SK-N-SH (cell line): ENCODE results near the gene PGLYRP4. TPM values are rescaled to one million over a fixed set of nuclear protein-coding genes. Genes with fewer than 3 reads are reported as not detected.

ENCODE experiments used
- CTCF ChIA-PET: fragments of 300-600, 350-600 bp; formaldehyde crosslinking; extraction: SDS; loops from one replicate; lab custom pipeline; 2021; lab: Yijun Ruan, JAX
- POLR2A ChIA-PET: fragments of 350-600 bp; sonication (Branson Sonifier 250); formaldehyde crosslinking; extraction: SDS; loops from one replicate; lab custom pipeline; 2020; ENCODE audit warnings: antibody characterized with exemption, inconsistent platforms; lab: Yijun Ruan, JAX
- DNase-seq: peaks from one replicate; pipeline ENCODE4 v3.0.0; 2012
- H2AFZ ChIP-seq: fragments of 200-600 bp; sonication (generic); 2 replicates; pipeline ENCODE4 v1.8.1; 2016; ENCODE audit warnings: antibody characterized with exemption, mild to moderate bottlenecking, low read depth
- H3F3A ChIP-seq: fragments of 200-600 bp; sonication (generic); replicated peaks from 2 replicates; pipeline ENCODE3; 2016; ENCODE audit warnings: antibody characterized with exemption, mild to moderate bottlenecking; ENCODE audit not compliant: insufficient read depth
- H3K27ac ChIP-seq, 2 experiments: fragments of 200-500 bp in 1 of 2; fragments of 200-600 bp in 1 of 2; sonication (Bioruptor generic) in 1 of 2; sonication (generic), shearing (Covaris generic) in 1 of 2; 2 replicates each; pipeline versions ENCODE4 v1.5.1 to v1.6.1; 2014 to 2016; ENCODE audit warnings: low read depth in 2 of 2, inconsistent platforms in 1 of 2, low read length in 1 of 2, mild to moderate bottlenecking in 1 of 2, mixed read lengths in 1 of 2
- H3K27me3 ChIP-seq: fragments of 200-600 bp; sonication (generic), shearing (Covaris generic); 2 replicates; pipeline ENCODE4 v1.6.1; 2016; ENCODE audit warnings: mixed run types; ENCODE audit not compliant: insufficient read depth
- H3K36me3 ChIP-seq, 2 experiments: fragments of 200-500 bp in 1 of 2; fragments of 200-600 bp in 1 of 2; sonication (Bioruptor generic) in 1 of 2; sonication (generic) in 1 of 2; replicated peaks in 1 of 2; 2 replicates each; pipeline versions ENCODE3 to v1.5.1; 2014 to 2016; ENCODE audit warnings: low read length in 1 of 2, mild to moderate bottlenecking in 1 of 2; ENCODE audit not compliant: insufficient read depth in 2 of 2, control insufficient read depth in 1 of 2
- H3K4me1 ChIP-seq, 2 experiments: fragments of 200-500 bp in 1 of 2; fragments of 200-600 bp in 1 of 2; sonication (Bioruptor generic) in 1 of 2; sonication (generic), shearing (Covaris generic) in 1 of 2; 2 replicates each; pipeline versions ENCODE4 v1.5.1 to v1.6.1; 2014 to 2016; ENCODE audit warnings: low read depth in 1 of 2, low read length in 1 of 2, mixed run types in 1 of 2; ENCODE audit not compliant: insufficient read depth in 2 of 2, control insufficient read depth in 1 of 2
- H3K4me2 ChIP-seq: fragments of 200-600 bp; sonication (generic), shearing (Covaris generic); 2 replicates; pipeline ENCODE4 v1.6.1; 2017; ENCODE audit warnings: mixed run types
- H3K4me3 ChIP-seq, 2 experiments: fragments of 200-500 bp in 1 of 2; fragments of 200-600 bp in 1 of 2; sonication (Bioruptor generic) in 1 of 2; sonication (generic), shearing (Covaris generic) in 1 of 2; 2 replicates each; pipeline versions ENCODE4 v1.5.1 to v1.8.1; 2014 to 2016; ENCODE audit warnings: low read depth in 2 of 2, inconsistent platforms in 1 of 2, low read length in 1 of 2, mild to moderate bottlenecking in 1 of 2, mixed read lengths in 1 of 2, moderate library complexity in 1 of 2
- H3K79me2 ChIP-seq: fragments of 200-600 bp; sonication (generic); 2 replicates; pipeline ENCODE4 v1.8.1; 2017; ENCODE audit warnings: mild to moderate bottlenecking; ENCODE audit not compliant: insufficient read depth
- H3K9ac ChIP-seq: fragments of 200-600 bp; sonication (generic); 2 replicates; pipeline ENCODE4 v1.6.1; 2017; ENCODE audit warnings: mixed run types
- H3K9me2 ChIP-seq: fragments of 200-600 bp; sonication (generic); 2 replicates; pipeline ENCODE4 v1.6.1; 2017; ENCODE audit warnings: mixed run types
- H3K9me3 ChIP-seq: fragments of 200-600 bp; sonication (generic); 2 replicates; pipeline ENCODE4 v1.6.1; 2017; ENCODE audit warnings: mixed run types, mild to moderate bottlenecking, moderate library complexity
- H4K20me1 ChIP-seq: fragments of 200-600 bp; sonication (generic); 2 replicates; pipeline ENCODE4 v1.6.1; 2017; ENCODE audit warnings: mild to moderate bottlenecking, mixed run types; ENCODE audit not compliant: insufficient read depth
- CTCF ChIP-seq: fragments of 200-600 bp; sonication (generic); IDR thresholded peaks from 2 replicates; pipeline ENCODE4 v1.6.1; 2017; ENCODE audit warnings: antibody characterized with exemption, mild to moderate bottlenecking, moderate library complexity
- ELF1 ChIP-seq: IDR thresholded peaks from 2 replicates; pipeline ENCODE4 v1.4.0; 2012
- FOXM1 ChIP-seq: IDR thresholded peaks from 2 replicates; pipeline ENCODE4 v1.4.0; 2012; ENCODE audit warnings: low read depth, mild to moderate bottlenecking
- GATA2 ChIP-seq: sonication (generic); formaldehyde crosslinking; IDR thresholded peaks from 2 replicates; pipeline ENCODE4 v1.5.0; 2020; ENCODE audit warnings: mild to moderate bottlenecking, missing genetic modification reagents
- IRF3 ChIP-seq: fragments of 150-350 bp; IDR thresholded peaks from 2 replicates; pipeline ENCODE4 v1.6.1; 2016; ENCODE audit warnings: mild to moderate bottlenecking, low read depth, low read length
- JUND ChIP-seq: IDR thresholded peaks from 2 replicates; pipeline ENCODE4 v1.4.0; 2012
- MAX ChIP-seq: IDR thresholded peaks from 2 replicates; pipeline ENCODE4 v1.4.0; 2012; ENCODE audit warnings: low read depth
- MEF2A ChIP-seq: IDR thresholded peaks from 2 replicates; pipeline ENCODE4 v1.4.0; 2012; ENCODE audit warnings: low read depth, borderline replicate concordance
- MXI1 ChIP-seq: IDR thresholded peaks from 2 replicates; pipeline ENCODE4 v1.6.1; 2012; ENCODE audit warnings: mild to moderate bottlenecking, low read depth, low read length, improper control_type of control experiment
- NRF1 ChIP-seq: IDR thresholded peaks from 2 replicates; pipeline ENCODE4 v1.6.1; 2012; ENCODE audit warnings: low read depth, mild to moderate bottlenecking, low read length
- PBX3 ChIP-seq: IDR thresholded peaks from 2 replicates; pipeline ENCODE4; 2012
- POLR2AphosphoS5 ChIP-seq: IDR thresholded peaks from 2 replicates; pipeline ENCODE4 v1.6.1; 2012; ENCODE audit warnings: low read depth, low read length
- RCOR1 ChIP-seq: fragments of 150-350 bp; IDR thresholded peaks from 2 replicates; pipeline ENCODE4 v1.6.1; 2017; ENCODE audit warnings: antibody characterized with exemption, low read length
- RFX5 ChIP-seq: IDR thresholded peaks from 2 replicates; pipeline ENCODE4 v1.6.1; 2012; ENCODE audit warnings: mild to moderate bottlenecking, improper control_type of control experiment, low read length
- RXRA ChIP-seq: IDR thresholded peaks from 2 replicates; pipeline ENCODE4 v1.4.0; 2012; ENCODE audit warnings: low read depth, mild to moderate bottlenecking, borderline replicate concordance
- SMC3 ChIP-seq: IDR thresholded peaks from 2 replicates; pipeline ENCODE4 v1.6.1; 2012; ENCODE audit warnings: low read depth, low read length, improper control_type of control experiment
- TAF1 ChIP-seq: IDR thresholded peaks from 2 replicates; pipeline ENCODE4 v1.6.1; 2012; ENCODE audit warnings: low read depth, mild to moderate bottlenecking, low read length, moderate library complexity, borderline replicate concordance
- TCF12 ChIP-seq: IDR thresholded peaks from 2 replicates; pipeline ENCODE4 v1.4.0; 2012
- ZBTB33 ChIP-seq: IDR thresholded peaks from 2 replicates; pipeline ENCODE4 v1.4.0; 2012; ENCODE audit warnings: low read depth, borderline replicate concordance
- WGBS: methylation state at CpG from one replicate; pipeline ENCODE4 v1.1.6; 2017; ENCODE audit warnings: low lambda C conversion rate; 5-methylcytosine and 5-hydroxymethylcytosine counted together
- polyA plus RNA-seq, 3 experiments: library from polyadenylated mRNA; depleted of rRNA; stranded (reverse); fragments of >200 nt; gene quantifications; 2 replicates each; pipeline ENCODE4 v1.2.3, GENCODE V29; 2012

Gene PGLYRP4
- polyA plus RNA-seq, 1 of the 3 experiments (the other 2 are of a cell fraction): not detected

- TF ChIP-seq POLR2AphosphoS5 (no peak), SMC3 (no peak), MEF2A (no peak), ELF1 (no peak), IRF3 (no peak)
Observed at GRCh38 chr1:153396461-153396860, 47.8 kb upstream of the PGLYRP4 start (continued).

GRCh38 chr1:153395776-153396175 lies 47.1 kb upstream of the PGLYRP4 start:
- H3K4me3 ChIP-seq: no peak overlapping the region
- no peaks in the 10 kb centered on the region for H3K4me1 ChIP-seq
- no peak overlapping the region for H3K4me2 ChIP-seq
- H3K79me2 ChIP-seq: no peaks in the 10 kb centered on the region
- 20% methylated on average over 5 of the region's 6 CpGs for WGBS
- H3K9me3 ChIP-seq: no peaks in the 10 kb centered on the region
- POLR2A ChIA-PET: no interaction called here
- CTCF ChIA-PET: interaction anchor here (0.8 to 1.4 kb wide), 3 partner anchors 44 to 99 kb away, joined by 3 to 4 read pairs (median 4); no protein-coding TSS in a partner anchor
- no peak for DNase-seq
- H3K27me3 ChIP-seq: peaks cover 60% of the 10 kb centered on the region
- H3K27ac ChIP-seq: no peak overlapping the region
- H2AFZ ChIP-seq: no peak overlapping the region
- H4K20me1 ChIP-seq: no peaks in the 10 kb centered on the region
- TF ChIP-seq MAX (no peak), POLR2AphosphoS5 (no peak), PBX3 (no peak), MXI1 (no peak), RFX5 (no peak), FOXM1 (no peak), GATA2 (CRISPR knock-in tag) (no peak), CTCF (no peak), NRF1 (no peak), TCF12 (no peak), RCOR1 (no peak), JUND (no peak), ZBTB33 (no peak), ELF1 (no peak), RXRA (no peak), MEF2A (no peak), TAF1 (no peak)
- no peaks in the 10 kb centered on the region for H3F3A ChIP-seq
- no peak overlapping the region for H3K9ac ChIP-seq
- no peaks in the 10 kb centered on the region for H3K36me3 ChIP-seq
- H3K9me2 ChIP-seq: no peaks in the 10 kb centered on the region
